IPS DF 6.9 (cell line): ENCODE measurements around the gene DOCK10.
"Not testable (repeated sequence)": the region's sequence is repeated elsewhere in the genome, so short reads cannot be mapped to it uniquely, and the experiment has no call there.

Source experiments
- DNase-seq: peaks from one replicate; pipeline ENCODE4 v3.0.0-alpha.2; 2013; ENCODE audit warnings: low read depth, low spot score
- H3K27ac ChIP-seq: one replicate; pipeline ENCODE4 v1.5.1; 2013; ENCODE audit warnings: low read length, control low read depth
- H3K27me3 ChIP-seq: 2 replicates; pipeline ENCODE4 v1.6.1; 2013; ENCODE audit warnings: mild to moderate bottlenecking, low read length; ENCODE audit not compliant: control insufficient read depth, insufficient read depth
- H3K36me3 ChIP-seq: 2 replicates; pipeline ENCODE4 v1.6.1; 2013; ENCODE audit warnings: low read length; ENCODE audit not compliant: control insufficient read depth, insufficient read depth
- H3K4me1 ChIP-seq: 2 replicates; pipeline ENCODE4 v1.6.1; 2013; ENCODE audit warnings: low read length; ENCODE audit not compliant: control insufficient read depth, insufficient read depth
- H3K4me3 ChIP-seq: 2 replicates; pipeline ENCODE4 v1.5.1; 2013; ENCODE audit warnings: mild to moderate bottlenecking, low read length
- H3K9me3 ChIP-seq: 2 replicates; pipeline ENCODE4 v1.6.1; 2013; ENCODE audit warnings: low read length, inconsistent platforms; ENCODE audit not compliant: control insufficient read depth, insufficient read depth
- WGBS: extraction: QIAGEN DNeasy Blood & Tissue Kit; methylation state at CpG from one replicate; pipeline ENCODE4 v1.1.7; 2013; ENCODE audit warnings: mixed read lengths, missing lambda C conversion rate; ENCODE audit not compliant: insufficient read length, insufficient coverage; 5-methylcytosine and 5-hydroxymethylcytosine counted together

Gene DOCK10

GRCh38 chr2:224948859-224949258 lies 93.4 kb downstream of the DOCK10 start:
- no peak for DNase-seq

GRCh38 chr2:224948005-224948404 lies 94.3 kb downstream of the DOCK10 start:
- H3K4me3 ChIP-seq, result no peak overlapping the region
- no peaks in the 10 kb centered on the region for H3K27me3 ChIP-seq
- H3K9me3 ChIP-seq, result no peaks in the 10 kb centered on the region
- H3K27ac ChIP-seq, result no peak overlapping the region
- H3K36me3 ChIP-seq, result no peaks in the 10 kb centered on the region
- no peaks in the 10 kb centered on the region; the same call in 1 of the 2 replicates for H3K4me1 ChIP-seq
- no peak for DNase-seq

More at GRCh38 chr2:224948859-224949258, 93.4 kb downstream of the DOCK10 start:
- no peaks in the 10 kb centered on the region; the same call in 1 of the 2 replicates for H3K4me1 ChIP-seq
- H3K9me3 ChIP-seq, result no peaks in the 10 kb centered on the region
- no peaks in the 10 kb centered on the region for H3K27me3 ChIP-seq
- H3K36me3 ChIP-seq, result no peaks in the 10 kb centered on the region
- no peak overlapping the region for H3K27ac ChIP-seq
- no CpG with 5 or more reads among the region's 4 CpGs for WGBS
- no peak overlapping the region for H3K4me3 ChIP-seq

GRCh38 chr2:224947566-224947965 lies 94.7 kb downstream of the DOCK10 start:
- DNase-seq, result no peak
- no peaks in the 10 kb centered on the region for H3K9me3 ChIP-seq
- no peak overlapping the region for H3K4me3 ChIP-seq
- no peaks in the 10 kb centered on the region for H3K27me3 ChIP-seq
- H3K27ac ChIP-seq, result no peak overlapping the region
- H3K4me1 ChIP-seq, result no peaks in the 10 kb centered on the region; the same call in 1 of the 2 replicates
- H3K36me3 ChIP-seq, result no peaks in the 10 kb centered on the region
- WGBS, result no CpG with 5 or more reads among the region's 4 CpGs

GRCh38 chr2:224946895-224947294 lies 95.4 kb downstream of the DOCK10 start:
- peaks cover 2% of the 10 kb centered on the region; the same call in 1 of the 2 replicates for H3K4me1 ChIP-seq
- no peaks in the 10 kb centered on the region for H3K9me3 ChIP-seq
- no peak overlapping the region for H3K27ac ChIP-seq
- DNase-seq, result no peak
- no peak overlapping the region for H3K4me3 ChIP-seq
- H3K27me3 ChIP-seq, result no peaks in the 10 kb centered on the region
- no peaks in the 10 kb centered on the region for H3K36me3 ChIP-seq
- 100% methylated on average over 4 of the region's 7 CpGs for WGBS

- DNase-seq, result no peak
- no peaks in the 10 kb centered on the region for H3K36me3 ChIP-seq
- WGBS, result no CpG with 5 or more reads among the region's 8 CpGs
- no peak overlapping the region for H3K4me3 ChIP-seq
- H3K27ac ChIP-seq, result no peak overlapping the region
- peaks cover 4% of the 10 kb centered on the region; the same call in 1 of the 2 replicates for H3K4me1 ChIP-seq
- H3K9me3 ChIP-seq, result no peaks in the 10 kb centered on the region
- no peaks in the 10 kb centered on the region for H3K27me3 ChIP-seq
These were observed 97.3 kb downstream of the DOCK10 start for GRCh38 chr2:224944707-224945547.

- not testable (repeated sequence) for H3K27me3 ChIP-seq, H3K4me1 ChIP-seq, DNase-seq, H3K9me3 ChIP-seq, H3K27ac ChIP-seq, H3K36me3 ChIP-seq, H3K4me3 ChIP-seq
- WGBS, result no CpG with 5 or more reads among the region's 8 CpGs
These were observed 98.6 kb downstream of the DOCK10 start for GRCh38 chr2:224943601-224944041.

- H3K27me3 ChIP-seq, result no peaks in the 10 kb centered on the region
- no peak overlapping the region for H3K27ac ChIP-seq
- no peak overlapping the region for H3K4me3 ChIP-seq
- no CpG with 5 or more reads among the region's 2 CpGs for WGBS
- H3K9me3 ChIP-seq, result no peaks in the 10 kb centered on the region
- peaks cover 4% of the 10 kb centered on the region; the same call in 1 of the 2 replicates for H3K4me1 ChIP-seq
- no peaks in the 10 kb centered on the region for H3K36me3 ChIP-seq
- no peak for DNase-seq
These were observed 100.3 kb downstream of the DOCK10 start for GRCh38 chr2:224941960-224942359.

GRCh38 chr2:224940618-224941017 lies 101.7 kb downstream of the DOCK10 start:
- Histone ChIP-seq H3K9me3 (no peaks in the 10 kb centered on the region), H3K36me3 (no peaks in the 10 kb centered on the region), H3K4me1 (peaks cover 4% of the 10 kb centered on the region; the same call in 1 of the 2 replicates), H3K27ac (no peak overlapping the region), H3K27me3 (no peaks in the 10 kb centered on the region), H3K4me3 (no peak overlapping the region)
- DNase-seq, result no peak
- no CpG with 5 or more reads among the region's 3 CpGs for WGBS

- no peaks in the 10 kb centered on the region for H3K9me3 ChIP-seq
These were observed 103.6 kb downstream of the DOCK10 start for GRCh38 chr2:224938651-224939182.

GRCh38 chr2:224937887-224938286 lies 104.4 kb downstream of the DOCK10 start:
- Histone ChIP-seq H3K4me3 (no peak overlapping the region), H3K4me1 (peaks cover 6% of the 10 kb centered on the region; the same call in 1 of the 2 replicates), H3K9me3 (no peaks in the 10 kb centered on the region), H3K27me3 (no peaks in the 10 kb centered on the region), H3K27ac (no peak overlapping the region), H3K36me3 (no peaks in the 10 kb centered on the region)
- no CpG with 5 or more reads among the region's 5 CpGs for WGBS
- no peak for DNase-seq

More at GRCh38 chr2:224938651-224939182, 103.6 kb downstream of the DOCK10 start:
- DNase-seq, result no peak
- Histone ChIP-seq H3K36me3 (no peaks in the 10 kb centered on the region), H3K27ac (no peak overlapping the region), H3K27me3 (no peaks in the 10 kb centered on the region), H3K4me3 (no peak overlapping the region), H3K4me1 (peaks cover 6% of the 10 kb centered on the region; the same call in 1 of the 2 replicates)
- no CpG with 5 or more reads among the region's 6 CpGs for WGBS
